HG02763 (cell line): ENCODE data around the gene LEMD2.

Source experiments
- ATAC-seq: cut with Tn5 transposase; IDR thresholded peaks from one replicate; pipeline ENCODE4 v1.9.1; 2021; ENCODE audit warnings: mild to moderate bottlenecking, moderate library complexity; ENCODE audit not compliant: unreplicated experiment

Gene LEMD2

GRCh38 chr6:33820243-33820642, 31.3 kb upstream of the LEMD2 start:
- ATAC-seq: no peak

DNA sequence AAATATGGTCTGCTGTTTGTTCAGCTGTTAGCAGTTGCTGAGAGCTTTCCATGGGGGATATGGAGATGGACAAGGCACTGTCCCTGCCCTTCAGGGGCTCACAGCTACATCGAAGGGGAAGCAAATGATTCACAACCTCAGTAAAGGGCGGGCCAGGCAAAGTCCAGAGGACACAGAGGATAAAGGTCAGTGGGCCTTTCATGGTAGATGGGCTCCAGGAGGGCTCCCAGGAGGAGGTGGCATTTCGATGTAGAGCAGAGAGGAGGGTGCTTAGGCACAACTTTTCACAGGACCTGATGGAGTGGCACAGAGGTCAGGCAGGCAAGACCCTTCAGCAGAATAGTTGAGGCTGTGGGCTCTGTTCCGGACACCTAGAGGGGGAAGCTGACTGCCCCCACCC, 30.1 kb upstream of the LEMD2 start:
- no peak for ATAC-seq

DNA sequence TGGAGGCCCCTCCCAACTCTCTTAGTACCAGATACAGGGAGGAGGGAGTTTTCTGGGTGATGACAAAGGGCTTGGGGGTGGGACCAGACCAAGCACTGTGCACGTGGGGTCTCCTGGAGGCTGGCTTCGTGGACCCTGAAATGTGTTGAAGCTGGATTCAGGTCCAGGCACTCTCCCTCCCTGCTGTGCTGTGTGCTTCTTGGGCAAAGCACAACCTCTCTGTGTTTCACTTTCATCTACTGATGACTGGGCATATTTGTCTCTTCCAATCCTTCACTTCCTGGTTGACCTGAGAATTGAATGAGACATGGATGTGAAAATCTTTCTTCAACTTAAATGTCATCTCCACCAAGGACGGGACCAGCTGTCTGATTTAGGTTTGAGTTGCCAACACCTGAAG, 29.4 kb upstream of the LEMD2 start:
- ATAC-seq: no peak

GRCh38 chr6:33817489-33817888, 28.6 kb upstream of the LEMD2 start:
- no peak for ATAC-seq

- no peak for ATAC-seq
Measured at GRCh38 chr6:33816911-33817310, 28.0 kb upstream of the LEMD2 start.

DNA sequence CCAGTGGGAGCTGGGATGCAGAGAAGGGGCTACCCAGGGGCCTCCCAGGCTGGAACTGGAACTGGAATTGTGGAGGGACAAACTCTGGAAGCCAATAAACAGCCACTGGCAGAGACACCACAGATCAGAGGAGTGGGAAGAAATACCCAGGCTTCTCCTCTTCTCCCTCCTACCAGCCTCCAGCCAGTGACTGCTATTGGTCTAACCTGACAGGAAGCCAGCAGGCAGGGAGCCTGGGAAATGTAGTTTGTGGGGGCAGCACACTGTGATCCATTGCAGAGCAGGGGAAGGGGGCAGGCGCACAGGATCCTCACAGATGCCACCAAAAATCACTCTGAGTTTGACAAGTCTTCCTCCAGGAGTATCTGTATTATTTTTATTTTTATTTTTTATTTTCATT, 26.9 kb upstream of the LEMD2 start:
- ATAC-seq: no peak

- no peak for ATAC-seq
Measured at GRCh38 chr6:33813990-33814985, 25.4 kb upstream of the LEMD2 start.

DNA sequence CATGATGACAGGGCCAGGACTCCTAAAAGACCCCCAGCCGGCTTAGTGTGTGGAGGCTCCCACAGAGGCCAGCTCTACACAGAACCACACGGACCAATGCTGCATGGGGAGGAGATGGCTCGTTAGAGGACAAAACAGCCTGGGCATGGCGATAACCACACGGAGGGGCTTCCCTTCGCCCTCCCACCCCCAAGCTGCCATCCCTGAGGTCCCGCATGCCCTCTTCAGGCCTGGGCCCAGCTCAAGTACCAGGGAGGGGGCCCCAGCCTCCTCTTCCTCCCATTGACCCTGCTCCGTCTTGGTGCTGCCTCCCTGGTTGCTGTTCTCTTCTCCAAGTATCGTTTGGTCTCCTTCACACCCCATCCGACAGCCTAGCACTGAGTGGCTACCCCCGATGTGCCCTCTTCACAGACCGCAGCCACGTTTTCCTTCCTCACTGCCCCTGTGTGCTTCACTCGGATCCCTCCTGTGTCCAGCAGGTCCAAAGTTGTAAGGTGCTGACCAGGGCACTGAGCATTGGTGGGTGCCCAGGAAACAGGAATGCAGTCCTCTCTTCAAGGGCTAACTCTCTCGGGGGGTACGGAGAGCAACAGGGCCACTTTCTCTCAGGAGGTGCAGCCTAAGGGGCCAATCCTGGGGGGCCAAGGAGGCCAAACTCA, 24.4 kb upstream of the LEMD2 start:
- no peak for ATAC-seq

- no peak for ATAC-seq
Measured at GRCh38 chr6:33812669-33813068, 23.7 kb upstream of the LEMD2 start.

- no peak for ATAC-seq
Measured at GRCh38 chr6:33809594-33809993, 20.7 kb upstream of the LEMD2 start.

DNA sequence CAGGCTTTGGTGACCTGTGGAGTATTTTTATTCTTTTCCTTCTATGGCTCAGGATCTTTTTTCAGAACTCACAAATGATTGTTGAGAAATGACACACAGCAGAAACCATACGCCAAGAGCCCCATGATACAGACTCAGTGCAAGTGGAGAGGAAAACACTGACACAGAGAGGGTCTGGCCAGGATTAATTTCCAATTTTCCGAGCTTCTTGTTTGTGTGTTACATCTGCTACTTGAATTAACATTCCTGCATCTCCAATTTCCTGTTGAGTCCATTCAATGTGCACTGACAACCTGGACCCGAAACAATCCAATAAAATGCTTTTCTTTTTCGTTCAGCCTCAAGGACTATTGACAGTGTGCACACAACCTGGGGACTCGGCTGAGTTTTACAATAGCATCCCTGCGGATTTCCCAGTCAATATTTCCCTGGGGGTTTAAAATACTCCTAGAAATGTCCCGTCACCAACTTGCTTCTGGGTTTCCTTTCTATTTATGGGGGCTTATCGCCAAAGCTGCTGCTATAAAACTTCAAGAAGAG, 19.8 kb upstream of the LEMD2 start:
- no peak for ATAC-seq

- ATAC-seq: no peak
Measured at GRCh38 chr6:33807606-33808005, 18.7 kb upstream of the LEMD2 start.

- ATAC-seq: no peak
Measured at GRCh38 chr6:33806841-33807240, 17.9 kb upstream of the LEMD2 start.

- ATAC-seq: no peak
Measured at GRCh38 chr6:33803571-33804053, 14.7 kb upstream of the LEMD2 start, which contains the start of gene MLN. Gene MLN (minus strand): TSS chr6:33804003. CDS start chr6:33801163, 2,840 bp downstream.

DNA sequence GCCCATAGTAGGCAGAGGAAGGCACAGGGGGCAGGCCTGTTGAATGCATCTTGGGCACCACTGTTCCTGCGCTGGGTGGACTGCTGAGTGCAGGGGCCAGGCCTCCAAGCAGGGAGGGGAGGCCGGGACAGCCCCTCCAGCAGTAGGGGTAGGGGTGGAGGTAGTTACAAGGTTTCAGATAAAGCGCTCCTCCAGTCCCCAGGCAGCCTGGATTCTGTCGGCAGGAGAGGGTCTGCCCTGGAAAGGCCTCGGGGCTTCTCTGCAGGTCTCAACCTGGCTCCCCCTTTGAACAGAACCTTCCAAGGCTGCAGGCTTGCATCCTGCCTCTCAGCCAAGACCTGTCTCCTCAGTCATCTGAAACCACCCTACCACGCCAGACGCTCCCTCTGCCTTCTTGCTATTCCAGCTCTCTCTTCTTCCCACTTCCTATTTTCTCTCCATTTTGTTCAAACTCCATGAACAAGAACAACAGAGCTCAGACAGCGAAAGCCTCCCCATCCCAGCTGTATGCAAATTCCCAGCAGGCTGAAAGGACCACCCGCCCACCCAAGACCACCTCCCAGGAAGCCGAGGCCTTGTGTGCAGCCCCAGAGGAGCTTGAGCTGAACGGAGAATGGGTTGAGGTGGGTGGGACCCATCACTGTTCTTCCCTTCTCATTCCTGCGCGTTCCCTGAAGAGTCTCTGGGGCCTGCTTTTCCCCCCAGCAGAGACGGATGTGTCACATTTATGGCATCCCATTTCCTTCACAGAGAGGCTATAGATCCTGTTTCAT, 13.4 kb upstream of the LEMD2 start:
- ATAC-seq: no peak

DNA sequence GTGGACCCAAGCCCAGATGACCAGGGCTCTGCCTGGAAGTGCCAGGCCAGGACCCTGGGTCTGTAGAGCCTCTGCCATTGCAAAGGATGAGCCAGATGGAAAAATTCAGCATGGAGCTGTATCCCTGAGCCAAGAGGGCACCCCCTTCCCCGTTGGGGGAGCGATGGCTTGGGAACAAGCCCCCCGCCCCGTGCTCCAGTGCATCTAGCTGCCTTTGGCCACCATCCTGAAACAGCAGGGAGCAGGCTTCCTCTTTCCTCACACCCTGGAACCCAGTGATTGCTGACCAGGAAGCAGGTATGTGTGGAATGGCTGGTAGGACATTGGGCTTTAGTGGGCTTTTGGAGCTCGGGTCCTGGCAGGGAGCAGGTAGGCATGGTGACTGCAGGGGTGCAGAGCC, 12.7 kb upstream of the LEMD2 start:
- ATAC-seq: no peak

DNA sequence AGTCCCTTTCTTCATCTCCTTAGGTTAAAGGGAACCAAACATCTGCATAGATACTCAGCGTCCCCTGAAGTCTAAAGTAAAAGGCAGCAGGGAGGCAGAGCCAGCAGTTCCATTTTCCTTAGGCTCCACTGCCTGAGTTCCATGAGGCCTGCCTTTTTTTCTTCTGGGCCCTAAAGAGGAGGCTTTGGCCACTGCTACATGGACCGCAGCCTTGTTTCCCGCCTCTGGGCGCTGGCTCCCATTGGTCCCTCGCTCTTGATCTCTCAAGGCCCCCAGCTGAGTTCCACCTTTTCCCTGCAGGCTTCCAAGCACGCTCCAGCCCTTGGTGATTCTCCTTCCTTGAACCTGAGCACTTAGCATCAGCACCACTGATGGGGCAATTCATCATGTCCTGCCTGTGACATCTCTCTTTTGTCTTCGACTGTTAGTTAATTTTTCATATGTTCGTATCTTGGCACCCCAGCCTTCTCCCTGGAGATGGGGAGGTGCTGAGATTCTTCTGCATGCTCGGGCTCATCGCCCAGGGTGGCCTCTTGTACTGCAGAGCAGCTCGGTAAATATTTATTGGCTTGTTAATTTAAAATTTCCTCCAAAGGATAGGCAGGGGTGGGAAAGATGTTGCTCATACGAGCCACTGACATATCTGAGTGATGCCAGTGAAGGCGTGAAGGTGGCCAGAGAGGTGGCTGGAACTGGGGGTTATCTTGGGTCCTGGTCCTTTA, 11.5 kb upstream of the LEMD2 start:
- no peak for ATAC-seq

DNA sequence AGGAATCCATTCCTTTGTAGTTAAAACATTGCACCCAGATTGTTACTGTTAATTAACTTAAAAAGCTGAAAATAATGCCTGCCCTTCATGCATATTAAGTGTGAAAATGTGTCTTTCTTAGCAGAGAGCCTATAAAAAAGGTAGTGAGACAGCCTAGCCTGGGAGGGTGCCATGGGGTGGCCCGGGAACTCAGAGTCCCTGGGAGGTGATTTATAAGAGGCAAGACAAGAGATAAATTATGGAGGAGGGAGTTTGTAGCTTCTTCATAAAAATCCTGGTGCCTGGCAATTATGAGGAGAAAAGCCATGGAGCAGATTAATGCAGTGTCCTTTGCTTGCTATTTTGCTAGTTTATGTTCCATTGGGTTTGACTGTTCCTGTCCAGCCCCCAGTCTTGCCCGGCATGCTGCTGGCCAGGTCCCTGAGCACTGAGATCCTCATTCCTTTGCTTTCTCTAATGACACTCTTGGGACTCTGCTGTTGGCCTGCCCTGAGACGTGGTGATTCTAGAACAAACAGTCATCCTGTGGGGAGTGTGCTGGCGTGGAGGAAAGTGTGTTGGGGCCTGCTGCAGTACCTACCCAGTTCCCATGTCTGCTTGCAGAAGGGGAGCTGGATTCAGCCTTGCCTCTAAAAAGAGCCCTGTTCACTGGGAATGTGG, 10.7 kb upstream of the LEMD2 start:
- ATAC-seq: no peak

DNA sequence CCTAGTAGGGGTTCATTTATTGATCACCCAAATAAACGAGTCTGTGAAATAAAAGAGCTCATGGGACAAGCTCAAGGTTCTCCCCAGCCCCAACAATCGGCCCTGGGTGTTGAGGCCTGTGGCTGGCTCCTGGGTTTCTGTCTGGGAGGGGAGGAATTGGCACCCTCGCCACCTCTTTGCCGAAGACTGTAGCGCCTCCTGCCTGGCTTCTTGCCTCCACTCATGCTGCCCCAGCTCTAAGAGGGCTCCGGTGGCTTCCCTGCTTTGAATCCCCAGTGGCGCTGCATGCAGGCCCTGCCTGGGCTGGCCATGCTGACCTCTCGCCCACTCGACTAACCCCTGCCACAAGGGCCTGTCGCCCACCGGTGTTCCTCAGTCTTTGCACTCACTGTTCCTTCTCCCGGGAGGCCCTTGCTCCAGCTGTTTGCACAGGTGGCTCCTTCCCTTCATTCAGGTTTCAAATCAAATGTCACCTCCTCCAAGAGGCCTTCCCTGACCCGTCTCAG, 9.5 kb upstream of the LEMD2 start:
- ATAC-seq: no peak
